Measurements from ENCODE around the gene PKDCC. TPM values are rescaled to one million over a fixed set of nuclear protein-coding genes. Genes with fewer than 3 reads are reported as not detected.
A peak's percentile ranks its signal among the peaks of the same experiment; 100 is the strongest.

PKDCC gene
- total and polyA plus RNA-seq, 2 of the 13 experiments (the other 11 are each of a cell fraction or from before 2014, with no cell fraction given): 52.6 to 58.8 TPM

GRCh38 chr2:42102024-42102590 lies 54.3 kb downstream of the PKDCC start (continued):
- TF ChIP-seq ZBTB40 (IDR thresholded peaks at IDR 0.05) (no peak), ZBTB40 (CRISPR knock-in tag; IDR thresholded peaks at IDR 0.05) (peak; percentile 72), ATF3 (CRISPR knock-in tag; IDR thresholded peaks at IDR 0.05) (peak; percentile 92), PAXIP1 (CRISPR knock-in tag; conservative IDR thresholded peaks at IDR 0.05) (peak; percentile 83), E2F2 (CRISPR knock-in tag; IDR thresholded peaks at IDR 0.05; ENCODE audit: borderline replicate concordance) (no peak), ZNF335 (CRISPR knock-in tag; IDR thresholded peaks at IDR 0.05) (peak; percentile 56; the same call in 1 of the 2 replicates), TBX2 (CRISPR knock-in tag; IDR thresholded peaks at IDR 0.05; ENCODE audit: borderline replicate concordance) (peak; percentile 79), ARID5B (CRISPR knock-in tag; IDR thresholded peaks at IDR 0.05) (peak; percentile 82)

Data from HepG2 (cell line).